ENCODE data around the gene CDHR2.

Gene CDHR2

GRCh38 chr5:176536902-176537553 lies 12.1 kb upstream of the CDHR2 start, which contains the start of gene RNF44:
RNF44 (minus strand) TSS chr5:176537402; CDS start chr5:176532472, 4,930 bp downstream.
- DNase-seq (ENCODE audit: extremely low read depth, low read depth): peak; percentile 95
- TF ChIP-seq CTCF (IDR thresholded peaks at IDR 0.05; ENCODE audit: low read depth, low read length): no peak

DNA sequence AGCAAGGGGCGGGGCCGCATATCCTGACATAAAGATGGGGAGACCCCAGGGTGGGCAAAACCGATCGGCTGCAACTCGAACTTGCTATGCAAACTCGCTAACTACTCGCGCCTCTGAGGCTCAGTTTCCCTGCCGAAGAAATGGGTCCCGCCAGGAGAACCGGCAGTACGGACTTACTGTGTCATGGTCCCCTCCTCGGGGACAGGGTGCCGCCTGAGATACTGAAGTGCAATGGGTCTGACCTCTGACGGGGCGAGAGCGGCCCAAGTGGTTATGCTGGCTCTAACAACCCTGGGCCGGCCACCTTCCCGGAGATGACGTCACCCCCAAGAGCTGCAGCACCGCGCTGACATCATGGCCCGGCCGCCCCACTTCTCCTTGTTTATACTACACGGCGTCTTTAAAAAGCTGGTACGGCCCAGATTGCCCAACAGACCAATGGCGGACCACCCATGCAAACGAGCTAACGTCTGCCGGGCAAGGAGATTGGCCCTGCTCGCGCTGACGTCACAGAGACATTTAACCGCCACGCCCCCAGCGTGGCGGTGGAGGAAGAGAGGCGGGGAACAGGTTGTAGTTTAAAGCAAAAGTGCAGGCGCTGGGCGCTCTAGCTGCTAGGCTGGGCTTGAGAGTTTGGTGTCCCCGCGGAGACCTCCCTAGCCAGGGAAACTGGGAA lies 11.4 kb upstream of the CDHR2 start:
- TF ChIP-seq CTCF (IDR thresholded peaks at IDR 0.05; ENCODE audit: low read depth, low read length): no peak
- DNase-seq (ENCODE audit: extremely low read depth, low read depth): peak; percentile 98

GRCh38 chr5:176538230-176538988 lies 10.7 kb upstream of the CDHR2 start:
- no peak for TF ChIP-seq CTCF (IDR thresholded peaks at IDR 0.05; ENCODE audit: low read depth, low read length)
- no peak for DNase-seq (ENCODE audit: extremely low read depth, low read depth)

- TF ChIP-seq CTCF (IDR thresholded peaks at IDR 0.05; ENCODE audit: low read depth, low read length): no peak
- DNase-seq (ENCODE audit: extremely low read depth, low read depth): no peak
Observed at GRCh38 chr5:176538989-176539384, 10.2 kb upstream of the CDHR2 start.

GRCh38 chr5:176540476-176540899 lies 8.7 kb upstream of the CDHR2 start:
- no peak for TF ChIP-seq CTCF (IDR thresholded peaks at IDR 0.05; ENCODE audit: low read depth, low read length)
- DNase-seq (ENCODE audit: extremely low read depth, low read depth): no peak

DNA sequence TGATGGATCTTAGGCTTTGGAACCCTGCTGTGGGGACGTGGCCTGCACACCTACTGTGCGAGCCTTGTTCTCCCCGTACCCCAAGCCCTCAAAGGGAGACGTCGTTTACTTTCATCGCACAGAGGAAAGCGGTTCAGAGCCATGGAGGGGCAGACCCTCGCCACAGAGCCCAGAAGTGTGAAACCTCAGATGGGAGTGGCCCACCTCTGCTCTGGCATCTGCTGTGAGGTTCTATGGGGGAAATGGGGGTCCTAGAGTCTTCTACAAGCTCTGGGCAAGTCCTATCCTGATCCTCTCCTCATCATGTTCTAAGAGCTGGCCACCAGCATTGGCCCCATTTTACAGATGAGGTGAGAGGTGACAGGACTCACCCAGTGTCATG lies 8.2 kb upstream of the CDHR2 start:
- no peak for DNase-seq (ENCODE audit: extremely low read depth, low read depth)
- TF ChIP-seq CTCF (IDR thresholded peaks at IDR 0.05; ENCODE audit: low read depth, low read length): no peak
